Neural cell (in vitro differentiated cells): ENCODE measurements around the gene BCAP31. TPM values are rescaled to one million over a fixed set of nuclear protein-coding genes. Genes with fewer than 3 reads are reported as not detected.

Experiments used
- H2AFZ ChIP-seq: fragments of 200-600, 300-800 bp; sonication (generic), shearing (Covaris generic); 2 replicates; pipeline ENCODE4 v1.6.0; 2014; ENCODE audit warnings: low read depth, mild to moderate bottlenecking, antibody characterized with exemption, low read length, moderate library complexity
- H3F3A ChIP-seq: fragments of 200-600 bp; shearing (Covaris generic); 2 replicates; pipeline ENCODE4 v1.6.1; 2016; ENCODE audit warnings: mild to moderate bottlenecking, moderate library complexity, mixed read lengths, antibody characterized with exemption, low read length; ENCODE audit not compliant: insufficient read depth, poor library complexity, severe bottlenecking
- H3K27ac ChIP-seq: fragments of 200-600, 300-800 bp; sonication (generic), shearing (Covaris generic); 2 replicates; pipeline ENCODE4 v1.5.1; 2014; ENCODE audit warnings: mild to moderate bottlenecking, low read length, moderate library complexity
- H3K27me3 ChIP-seq: fragments of 300-800, 200-600 bp; sonication (generic), shearing (Covaris generic); 2 replicates; pipeline ENCODE4 v1.6.0; 2014; ENCODE audit warnings: mild to moderate bottlenecking, low read depth, low read length, moderate library complexity; ENCODE audit not compliant: insufficient read depth
- H3K36me3 ChIP-seq: fragments of 300-800, 200-600 bp; sonication (generic), shearing (Covaris generic); 2 replicates; pipeline ENCODE4 v1.5.1; 2014; ENCODE audit warnings: mild to moderate bottlenecking, antibody characterized with exemption, low read length, moderate library complexity; ENCODE audit not compliant: insufficient read depth
- H3K4me2 ChIP-seq: fragments of 300-800, 200-600 bp; sonication (generic), shearing (Covaris generic); 2 replicates; pipeline ENCODE4 v1.6.0; 2014; ENCODE audit warnings: mild to moderate bottlenecking, low read length
- H3K4me3 ChIP-seq: fragments of 300-800, 200-600 bp; sonication (generic), shearing (Covaris generic); 2 replicates; pipeline ENCODE4 v1.5.1; 2014; ENCODE audit warnings: mild to moderate bottlenecking, low read length, moderate library complexity
- H3K79me2 ChIP-seq: fragments of 200-600 bp; shearing (Covaris generic); replicated peaks from 2 replicates; pipeline ENCODE4 v1.6.0; 2014; ENCODE audit warnings: mild to moderate bottlenecking, low read length, moderate library complexity; ENCODE audit not compliant: insufficient read depth
- H3K9ac ChIP-seq: fragments of 300-800, 200-600 bp; sonication (generic), shearing (Covaris generic); 2 replicates; pipeline ENCODE4 v1.6.1; 2016; ENCODE audit warnings: mild to moderate bottlenecking, low read length, mixed read lengths
- H3K9me2 ChIP-seq: fragments of 200-600 bp; shearing (Covaris generic); 2 replicates; pipeline ENCODE4 v1.6.1; 2016; ENCODE audit warnings: mild to moderate bottlenecking, low read length, mixed read lengths; ENCODE audit not compliant: insufficient read depth
- H3K9me3 ChIP-seq: fragments of 200-600, 300-800 bp; sonication (generic), shearing (Covaris generic); 2 replicates; pipeline ENCODE4 v1.6.1; 2016; ENCODE audit warnings: mild to moderate bottlenecking, mixed run types, low read length, moderate library complexity, mixed read lengths
- H4K20me1 ChIP-seq: fragments of 200-600 bp; shearing (Covaris generic); 2 replicates; pipeline ENCODE4 v1.6.1; 2016; ENCODE audit warnings: mild to moderate bottlenecking, mixed run types; ENCODE audit not compliant: insufficient read depth
- EP300 ChIP-seq: fragments of 450-650 bp; conservative IDR thresholded peaks from 2 replicates; pipeline ENCODE4 v1.6.1; 2014; ENCODE audit warnings: antibody characterized with exemption, mild to moderate bottlenecking, moderate library complexity; ENCODE audit not compliant: poor library complexity, severe bottlenecking
- EZH2 ChIP-seq: fragments of 200-600, 300-800 bp; shearing (Covaris generic), sonication (generic); IDR thresholded peaks from 2 replicates; pipeline ENCODE4 v1.6.1; 2014; ENCODE audit warnings: antibody characterized with exemption, low read length, borderline replicate concordance, mild to moderate bottlenecking; ENCODE audit not compliant: insufficient read depth, poor library complexity, severe bottlenecking
- MXI1 ChIP-seq: fragments of 450-650 bp; conservative IDR thresholded peaks from 2 replicates; pipeline ENCODE4 v1.6.1; 2014; ENCODE audit warnings: antibody characterized with exemption, mild to moderate bottlenecking; ENCODE audit not compliant: poor library complexity, severe bottlenecking
- POLR2AphosphoS5 ChIP-seq: IDR thresholded peaks from 2 replicates; pipeline ENCODE4 v1.6.1; 2012
- RAD21 ChIP-seq: fragments of 450-650 bp; conservative IDR thresholded peaks from 2 replicates; pipeline ENCODE4 v1.6.1; 2014; ENCODE audit warnings: antibody characterized with exemption, mild to moderate bottlenecking, moderate library complexity
- REST ChIP-seq: IDR thresholded peaks from 2 replicates; pipeline ENCODE4 v1.6.1; 2012; ENCODE audit warnings: borderline replicate concordance
- SMC3 ChIP-seq: fragments of 450-650 bp; conservative IDR thresholded peaks from 2 replicates; pipeline ENCODE4 v1.6.1; 2014; ENCODE audit warnings: antibody characterized with exemption, mild to moderate bottlenecking, moderate library complexity; ENCODE audit not compliant: poor library complexity
- TAF1 ChIP-seq: IDR thresholded peaks from 2 replicates; pipeline ENCODE4 v1.6.1; 2012; ENCODE audit warnings: low read depth
- polyA plus RNA-seq: library from polyadenylated mRNA; depleted of rRNA; stranded (reverse); fragments of >200 nt; gene quantifications from 2 replicates; pipeline ENCODE4 v1.2.3, GENCODE V29; 2014
- TF ChIP-seq, protein P1 (sequence below): fragments of 450-650 bp; IDR thresholded peaks from 2 replicates; pipeline ENCODE4 v1.5.1; 2014; ENCODE audit warnings: antibody characterized with exemption, mild to moderate bottlenecking, moderate library complexity; ENCODE audit not compliant: poor library complexity, severe bottlenecking

Gene BCAP31
- polyA plus RNA-seq, 1 donor from 2014 or later = 182 TPM

- peak overlapping the region; percentile 81 for H3K27ac ChIP-seq
- H3K9me2 ChIP-seq = no peaks in the 10 kb centered on the region
- no peaks in the 10 kb centered on the region for H4K20me1 ChIP-seq
- no peaks in the 10 kb centered on the region for H3K9me3 ChIP-seq
- no peak overlapping the region for H3K4me2 ChIP-seq
- no peak for TF ChIP-seq EZH2
- no peak for TF ChIP-seq RAD21
- TF ChIP-seq, protein P1, sequence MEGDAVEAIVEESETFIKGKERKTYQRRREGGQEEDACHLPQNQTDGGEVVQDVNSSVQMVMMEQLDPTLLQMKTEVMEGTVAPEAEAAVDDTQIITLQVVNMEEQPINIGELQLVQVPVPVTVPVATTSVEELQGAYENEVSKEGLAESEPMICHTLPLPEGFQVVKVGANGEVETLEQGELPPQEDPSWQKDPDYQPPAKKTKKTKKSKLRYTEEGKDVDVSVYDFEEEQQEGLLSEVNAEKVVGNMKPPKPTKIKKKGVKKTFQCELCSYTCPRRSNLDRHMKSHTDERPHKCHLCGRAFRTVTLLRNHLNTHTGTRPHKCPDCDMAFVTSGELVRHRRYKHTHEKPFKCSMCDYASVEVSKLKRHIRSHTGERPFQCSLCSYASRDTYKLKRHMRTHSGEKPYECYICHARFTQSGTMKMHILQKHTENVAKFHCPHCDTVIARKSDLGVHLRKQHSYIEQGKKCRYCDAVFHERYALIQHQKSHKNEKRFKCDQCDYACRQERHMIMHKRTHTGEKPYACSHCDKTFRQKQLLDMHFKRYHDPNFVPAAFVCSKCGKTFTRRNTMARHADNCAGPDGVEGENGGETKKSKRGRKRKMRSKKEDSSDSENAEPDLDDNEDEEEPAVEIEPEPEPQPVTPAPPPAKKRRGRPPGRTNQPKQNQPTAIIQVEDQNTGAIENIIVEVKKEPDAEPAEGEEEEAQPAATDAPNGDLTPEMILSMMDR = no peak
- no peak for TF ChIP-seq REST
- TF ChIP-seq TAF1 = no peak
- TF ChIP-seq SMC3 = no peak
- H3F3A ChIP-seq = no peaks in the 10 kb centered on the region
- H3K27me3 ChIP-seq = no peaks in the 10 kb centered on the region
- peak overlapping the region; percentile 45 for H3K4me3 ChIP-seq
- H3K9ac ChIP-seq = peak overlapping the region; percentile 69
- H3K36me3 ChIP-seq = no peaks in the 10 kb centered on the region
- no peak overlapping the region for H2AFZ ChIP-seq
- H3K79me2 ChIP-seq = no peaks in the 10 kb centered on the region
These were observed 42.9 kb upstream of the BCAP31 start for GRCh38 chrX:153766871-153767673.

DNA sequence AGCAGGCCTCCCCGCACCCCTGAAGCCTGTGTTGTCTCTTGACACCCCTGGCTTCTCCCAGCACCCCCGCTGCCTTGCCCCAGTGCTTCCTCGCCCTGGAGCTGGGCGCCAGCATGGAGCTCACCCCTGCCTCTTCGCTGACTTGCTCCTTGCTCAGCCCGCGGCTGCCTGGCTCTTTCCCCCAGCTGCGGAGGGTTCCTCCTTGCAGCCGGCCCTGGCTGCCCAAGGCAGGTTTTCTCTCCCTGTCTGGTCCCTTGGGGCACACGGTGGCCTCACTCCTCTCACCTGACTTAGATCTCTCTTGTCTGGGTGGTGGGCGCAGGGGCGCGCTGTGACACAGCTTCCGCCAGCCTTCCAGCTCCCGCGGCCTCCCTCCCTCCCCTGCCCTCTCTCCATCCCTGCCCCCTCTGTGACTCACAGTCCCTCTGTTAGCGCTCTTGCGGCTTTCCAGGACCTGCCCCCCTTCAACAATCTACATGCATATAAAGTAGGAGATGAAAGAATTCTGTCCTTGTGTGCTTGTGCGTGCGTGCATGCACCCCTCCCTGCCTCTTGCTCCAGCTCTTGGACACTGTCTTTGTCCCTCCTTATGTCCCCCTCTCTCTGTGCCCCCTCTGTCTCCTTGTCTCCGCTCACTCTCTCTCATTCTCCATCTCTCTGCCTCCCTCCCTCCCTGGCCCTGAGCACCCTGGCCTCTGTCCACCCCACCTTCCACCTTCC is 42.1 kb upstream of the BCAP31 start:
- Histone ChIP-seq H3K27ac (peak overlapping the region; percentile 81), H3K9ac (peak overlapping the region; percentile 69), H3K4me2 (no peak overlapping the region), H3K27me3 (no peaks in the 10 kb centered on the region), H3K9me2 (no peaks in the 10 kb centered on the region), H3K79me2 (no peaks in the 10 kb centered on the region), H4K20me1 (no peaks in the 10 kb centered on the region), H3F3A (no peaks in the 10 kb centered on the region), H3K36me3 (no peaks in the 10 kb centered on the region), H2AFZ (no peak overlapping the region), H3K4me3 (peak overlapping the region; percentile 45), H3K9me3 (no peaks in the 10 kb centered on the region)
- TF ChIP-seq, protein P1 = no peak
- TF ChIP-seq EZH2 (no peak), EP300 (no peak), SMC3 (peak; percentile 45), RAD21 (no peak), POLR2AphosphoS5 (peak; percentile 36), MXI1 (no peak), TAF1 (no peak), REST (no peak)
